SKM-1 treated with dmso at 0.1 percent for 144 hours (cell line): Measurements from ENCODE around the gene PTK7.
A peak's percentile ranks its signal among the peaks of the same experiment; 100 is the strongest.

ENCODE experiments used
- DNase-seq: peaks from one replicate; lab custom pipeline; 2025; ENCODE audit not compliant: unreplicated experiment; lab: John Stamatoyannopoulos, UW

The PTK7 gene

GRCh38 chr6:43178951-43179830 lies 103.1 kb downstream of the PTK7 start:
- no peak for DNase-seq

- no peak for DNase-seq
Observed at GRCh38 chr6:43180058-43180457, 103.9 kb downstream of the PTK7 start.

- no peak for DNase-seq
Observed at GRCh38 chr6:43180985-43181384, 104.9 kb downstream of the PTK7 start.

- DNase-seq: no peak
Observed at GRCh38 chr6:43181621-43181941, 105.5 kb downstream of the PTK7 start.

GRCh38 chr6:43181942-43182860 lies 106.1 kb downstream of the PTK7 start, which contains the start of gene CUL9:
Gene CUL9, plus strand, starts transcription at chr6:43182196. Its CDS starts 2,115 bp downstream, at chr6:43184311.
- peak; percentile 59 for DNase-seq

- DNase-seq: no peak
Observed at GRCh38 chr6:43183441-43183840, 107.3 kb downstream of the PTK7 start.

- no peak for DNase-seq
Observed at GRCh38 chr6:43184268-43184985, 108.3 kb downstream of the PTK7 start.

- DNase-seq: no peak
Observed at GRCh38 chr6:43185391-43185985, 109.4 kb downstream of the PTK7 start.

- no peak for DNase-seq
Observed at GRCh38 chr6:43186019-43186418, 109.9 kb downstream of the PTK7 start.

GRCh38 chr6:43186706-43187105 lies 110.6 kb downstream of the PTK7 start:
- no peak for DNase-seq

GRCh38 chr6:43187821-43188220 lies 111.7 kb downstream of the PTK7 start:
- no peak for DNase-seq

- no peak for DNase-seq
Observed at GRCh38 chr6:43188426-43188825, 112.3 kb downstream of the PTK7 start.

- no peak for DNase-seq
Observed at GRCh38 chr6:43189776-43190304, 113.7 kb downstream of the PTK7 start.

- DNase-seq: no peak
Observed at GRCh38 chr6:43192911-43193310, 116.8 kb downstream of the PTK7 start.

- no peak for DNase-seq
Observed at GRCh38 chr6:43193929-43194328, 117.8 kb downstream of the PTK7 start.

GRCh38 chr6:43196337-43196736 lies 120.2 kb downstream of the PTK7 start:
- DNase-seq: no peak

GRCh38 chr6:43199912-43200311 lies 123.8 kb downstream of the PTK7 start:
- DNase-seq: no peak

- DNase-seq: no peak
Observed at GRCh38 chr6:43200541-43200940, 124.4 kb downstream of the PTK7 start.

- DNase-seq: no peak
Observed at GRCh38 chr6:43202451-43202850, 126.3 kb downstream of the PTK7 start.

GRCh38 chr6:43203029-43203717 lies 127.1 kb downstream of the PTK7 start:
- DNase-seq: no peak
